GM23338 (cell line): ENCODE results near the gene NINJ1. TPM values are rescaled to one million over a fixed set of nuclear protein-coding genes. Genes with fewer than 3 reads are reported as not detected.

ENCODE experiments used
- ATAC-seq: fragments of 200-7000 bp; cut with Tn5 transposase; 3 replicates; pipeline ENCODE4 v1.9.1; 2020
- DNase-seq: peaks from one replicate; pipeline ENCODE4 v3.0.0-alpha.2; 2015; ENCODE audit warnings: low spot score
- H2AFZ ChIP-seq: fragments of 200-600 bp; sonication (generic); 2 replicates; pipeline ENCODE4 v1.8.0; 2016; ENCODE audit warnings: antibody characterized with exemption, mild to moderate bottlenecking, moderate library complexity
- H3F3A ChIP-seq: fragments of 200-600 bp; sonication (generic); replicated peaks from 2 replicates; pipeline ENCODE4 v1.8.0; 2017; ENCODE audit warnings: antibody characterized with exemption, mixed run types, low read depth
- H3K27ac ChIP-seq: fragments of 200-600 bp; sonication (generic); 2 replicates; pipeline ENCODE4 v1.6.1; 2016; ENCODE audit warnings: low read depth
- H3K27me3 ChIP-seq: fragments of 200-600 bp; sonication (generic); 2 replicates; pipeline ENCODE4 v1.8.0; 2016; ENCODE audit warnings: mild to moderate bottlenecking, mixed run types, moderate library complexity; ENCODE audit not compliant: insufficient read depth
- H3K36me3 ChIP-seq: fragments of 200-600 bp; sonication (generic); 2 replicates; pipeline ENCODE4 v1.8.0; 2016; ENCODE audit warnings: mild to moderate bottlenecking; ENCODE audit not compliant: insufficient read depth
- H3K4me1 ChIP-seq: fragments of 200-600 bp; sonication (generic); 2 replicates; pipeline ENCODE4 v1.8.0; 2016; ENCODE audit warnings: mild to moderate bottlenecking, moderate library complexity; ENCODE audit not compliant: insufficient read depth
- H3K4me2 ChIP-seq: fragments of 200-600 bp; sonication (generic); 2 replicates; pipeline ENCODE4 v1.7.1; 2017; ENCODE audit warnings: mixed run types
- H3K4me3 ChIP-seq: fragments of 200-600 bp; sonication (generic); 2 replicates; pipeline ENCODE4 v1.6.1; 2016; ENCODE audit warnings: mixed run types
- H3K79me2 ChIP-seq: fragments of 200-600 bp; sonication (generic); replicated peaks from 2 replicates; pipeline ENCODE4 v1.8.0; 2017; ENCODE audit warnings: mild to moderate bottlenecking; ENCODE audit not compliant: insufficient read depth
- H3K9me2 ChIP-seq: fragments of 200-600 bp; sonication (generic); 2 replicates; pipeline ENCODE4 v1.8.0; 2017; ENCODE audit not compliant: insufficient read depth
- H4K20me1 ChIP-seq: fragments of 200-600 bp; sonication (generic); replicated peaks from 2 replicates; pipeline ENCODE4 v1.8.0; 2017; ENCODE audit warnings: mild to moderate bottlenecking; ENCODE audit not compliant: insufficient read depth
- H3K27ac Mint-ChIP-seq: 2 replicates; pipeline ENCODE4 v1.8.0; 2020; ENCODE audit warnings: inconsistent platforms, mild to moderate bottlenecking, moderate library complexity, mixed read lengths
- H3K27me3 Mint-ChIP-seq: 3 replicates; pipeline ENCODE4 v1.8.0; 2022; ENCODE audit warnings: low read depth, mild to moderate bottlenecking, moderate library complexity, mixed read lengths, inconsistent platforms; ENCODE audit not compliant: insufficient read depth, poor library complexity
- H3K36me3 Mint-ChIP-seq: 3 replicates; pipeline ENCODE4 v1.8.0; 2021; ENCODE audit warnings: low read depth, mild to moderate bottlenecking, inconsistent platforms, moderate library complexity, mixed read lengths
- H3K4me1 Mint-ChIP-seq: 3 replicates; pipeline ENCODE4 v1.8.0; 2020; ENCODE audit warnings: mild to moderate bottlenecking, inconsistent platforms, mixed read lengths
- H3K4me3 Mint-ChIP-seq: 3 replicates; pipeline ENCODE4 v1.8.0; 2021; ENCODE audit warnings: moderate library complexity, mild to moderate bottlenecking, inconsistent platforms, mixed read lengths
- H3K9me3 Mint-ChIP-seq: 3 replicates; pipeline ENCODE4 v1.8.0; 2020; ENCODE audit warnings: moderate library complexity, mild to moderate bottlenecking, inconsistent platforms, mixed read lengths
- EZH2 ChIP-seq: fragments of 200-600 bp; sonication (generic); IDR thresholded peaks from one replicate; pipeline ENCODE4 v1.8.0; 2017; ENCODE audit warnings: antibody characterized with exemption, mild to moderate bottlenecking, low read depth; ENCODE audit not compliant: unreplicated experiment
- EZH2phosphoT487 ChIP-seq: fragments of 200-600 bp; sonication (generic); IDR thresholded peaks from one replicate; pipeline ENCODE4 v1.8.1; 2018; ENCODE audit warnings: antibody characterized with exemption; ENCODE audit not compliant: unreplicated experiment
- JUNB ChIP-seq: IDR thresholded peaks from one replicate; pipeline ENCODE4 v1.6.1; 2016; ENCODE audit warnings: antibody characterized with exemption; ENCODE audit not compliant: unreplicated experiment
- NANOG ChIP-seq: IDR thresholded peaks from 2 replicates; pipeline ENCODE4 v1.6.1; 2016; ENCODE audit warnings: antibody characterized with exemption, borderline replicate concordance
- POLR2AphosphoS5 ChIP-seq: IDR thresholded peaks from 2 replicates; pipeline ENCODE4 v1.6.1; 2016; ENCODE audit warnings: antibody characterized with exemption, low read depth
- STAT1 ChIP-seq: IDR thresholded peaks from one replicate; pipeline ENCODE4 v1.6.1; 2016; ENCODE audit warnings: antibody characterized with exemption; ENCODE audit not compliant: unreplicated experiment
- ZNF114 ChIP-seq: fragments of 250-450 bp; sonication (Bioruptor Pico); IDR thresholded peaks from 2 replicates; pipeline ENCODE4 v1.5.0; 2020; ENCODE audit warnings: mild to moderate bottlenecking, moderate library complexity
- ZNF331 ChIP-seq: fragments of 250-450 bp; sonication (Bioruptor Pico); IDR thresholded peaks from 2 replicates; pipeline ENCODE4 v1.5.0; 2020; ENCODE audit warnings: low read depth, mild to moderate bottlenecking, moderate library complexity
- polyA plus RNA-seq: library from polyadenylated mRNA; unstranded; fragments of >200 nt; fragmentation: Nextera tagmentation; extraction: Ambion mirVana; gene quantifications from 2 replicates; pipeline ENCODE4 v1.2.1, GENCODE V29; 2016
- total RNA-seq: library from RNA; depleted of rRNA; stranded (reverse); fragments of >200 nt; shearing (Covaris generic); gene quantifications from 2 replicates; pipeline ENCODE4 v1.2.3, GENCODE V29; 2014
- TF ChIP-seq, protein P1 (sequence below): IDR thresholded peaks from 2 replicates; pipeline ENCODE4 v1.6.1; 2016; ENCODE audit warnings: antibody characterized with exemption
- TF ChIP-seq, protein P2 (sequence below): IDR thresholded peaks from one replicate; pipeline ENCODE4 v1.6.1; 2018; ENCODE audit warnings: antibody characterized with exemption; ENCODE audit not compliant: unreplicated experiment
- TF ChIP-seq, protein P3 (sequence below), 2 experiments: fragments of 200-600 bp in 1 of 2; sonication (generic) in 1 of 2; conservative IDR thresholded peaks; 2 replicates each; pipeline versions ENCODE4 v1.5.1 to v1.6.1; 2016 to 2017; ENCODE audit warnings: antibody characterized with exemption in 2 of 2, low read depth in 2 of 2, mild to moderate bottlenecking in 2 of 2, moderate library complexity in 1 of 2

The NINJ1 gene
- total and polyA plus RNA-seq, 2 experiments from 2014 or later = 36.3 to 39.7 TPM

DNA sequence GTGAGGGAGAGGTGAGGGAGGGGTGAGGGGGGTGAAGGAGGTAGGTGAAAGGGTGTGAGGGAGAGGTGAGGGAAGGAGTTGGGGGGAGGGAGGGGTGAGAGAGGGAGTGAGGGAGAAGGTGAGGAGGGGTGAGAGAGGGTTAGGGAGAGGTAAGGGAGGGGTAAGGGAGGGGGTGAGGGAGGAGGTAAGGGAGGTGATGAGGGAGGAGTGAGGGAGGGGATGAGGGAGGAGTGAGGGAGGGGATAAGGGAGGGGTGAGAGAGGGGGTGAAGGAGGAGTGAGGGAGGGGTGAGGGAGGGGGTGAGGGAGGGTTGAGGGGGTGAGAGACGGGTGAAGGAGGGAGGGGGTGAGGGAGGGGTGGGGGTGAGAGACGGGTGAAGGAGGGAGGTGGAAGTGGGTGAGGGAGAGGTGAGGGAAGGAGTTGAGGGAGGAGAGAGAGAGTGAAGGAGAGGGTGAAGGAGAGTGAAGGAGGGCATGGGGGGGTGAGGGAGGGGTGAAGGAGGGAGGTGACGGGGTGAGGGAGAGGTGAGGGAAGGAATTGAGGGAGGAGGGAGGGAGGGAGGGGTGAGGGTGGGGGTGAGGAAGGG lies 18.5 kb downstream of the NINJ1 start (continued):
- no peak for TF ChIP-seq EZH2
- TF ChIP-seq, protein P1, sequence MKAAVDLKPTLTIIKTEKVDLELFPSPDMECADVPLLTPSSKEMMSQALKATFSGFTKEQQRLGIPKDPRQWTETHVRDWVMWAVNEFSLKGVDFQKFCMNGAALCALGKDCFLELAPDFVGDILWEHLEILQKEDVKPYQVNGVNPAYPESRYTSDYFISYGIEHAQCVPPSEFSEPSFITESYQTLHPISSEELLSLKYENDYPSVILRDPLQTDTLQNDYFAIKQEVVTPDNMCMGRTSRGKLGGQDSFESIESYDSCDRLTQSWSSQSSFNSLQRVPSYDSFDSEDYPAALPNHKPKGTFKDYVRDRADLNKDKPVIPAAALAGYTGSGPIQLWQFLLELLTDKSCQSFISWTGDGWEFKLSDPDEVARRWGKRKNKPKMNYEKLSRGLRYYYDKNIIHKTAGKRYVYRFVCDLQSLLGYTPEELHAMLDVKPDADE = no peak
- TF ChIP-seq, protein P2, sequence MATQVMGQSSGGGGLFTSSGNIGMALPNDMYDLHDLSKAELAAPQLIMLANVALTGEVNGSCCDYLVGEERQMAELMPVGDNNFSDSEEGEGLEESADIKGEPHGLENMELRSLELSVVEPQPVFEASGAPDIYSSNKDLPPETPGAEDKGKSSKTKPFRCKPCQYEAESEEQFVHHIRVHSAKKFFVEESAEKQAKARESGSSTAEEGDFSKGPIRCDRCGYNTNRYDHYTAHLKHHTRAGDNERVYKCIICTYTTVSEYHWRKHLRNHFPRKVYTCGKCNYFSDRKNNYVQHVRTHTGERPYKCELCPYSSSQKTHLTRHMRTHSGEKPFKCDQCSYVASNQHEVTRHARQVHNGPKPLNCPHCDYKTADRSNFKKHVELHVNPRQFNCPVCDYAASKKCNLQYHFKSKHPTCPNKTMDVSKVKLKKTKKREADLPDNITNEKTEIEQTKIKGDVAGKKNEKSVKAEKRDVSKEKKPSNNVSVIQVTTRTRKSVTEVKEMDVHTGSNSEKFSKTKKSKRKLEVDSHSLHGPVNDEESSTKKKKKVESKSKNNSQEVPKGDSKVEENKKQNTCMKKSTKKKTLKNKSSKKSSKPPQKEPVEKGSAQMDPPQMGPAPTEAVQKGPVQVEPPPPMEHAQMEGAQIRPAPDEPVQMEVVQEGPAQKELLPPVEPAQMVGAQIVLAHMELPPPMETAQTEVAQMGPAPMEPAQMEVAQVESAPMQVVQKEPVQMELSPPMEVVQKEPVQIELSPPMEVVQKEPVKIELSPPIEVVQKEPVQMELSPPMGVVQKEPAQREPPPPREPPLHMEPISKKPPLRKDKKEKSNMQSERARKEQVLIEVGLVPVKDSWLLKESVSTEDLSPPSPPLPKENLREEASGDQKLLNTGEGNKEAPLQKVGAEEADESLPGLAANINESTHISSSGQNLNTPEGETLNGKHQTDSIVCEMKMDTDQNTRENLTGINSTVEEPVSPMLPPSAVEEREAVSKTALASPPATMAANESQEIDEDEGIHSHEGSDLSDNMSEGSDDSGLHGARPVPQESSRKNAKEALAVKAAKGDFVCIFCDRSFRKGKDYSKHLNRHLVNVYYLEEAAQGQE = no peak
- no peak for TF ChIP-seq ZNF114
- TF ChIP-seq NANOG = no peak
- TF ChIP-seq, protein P3, sequence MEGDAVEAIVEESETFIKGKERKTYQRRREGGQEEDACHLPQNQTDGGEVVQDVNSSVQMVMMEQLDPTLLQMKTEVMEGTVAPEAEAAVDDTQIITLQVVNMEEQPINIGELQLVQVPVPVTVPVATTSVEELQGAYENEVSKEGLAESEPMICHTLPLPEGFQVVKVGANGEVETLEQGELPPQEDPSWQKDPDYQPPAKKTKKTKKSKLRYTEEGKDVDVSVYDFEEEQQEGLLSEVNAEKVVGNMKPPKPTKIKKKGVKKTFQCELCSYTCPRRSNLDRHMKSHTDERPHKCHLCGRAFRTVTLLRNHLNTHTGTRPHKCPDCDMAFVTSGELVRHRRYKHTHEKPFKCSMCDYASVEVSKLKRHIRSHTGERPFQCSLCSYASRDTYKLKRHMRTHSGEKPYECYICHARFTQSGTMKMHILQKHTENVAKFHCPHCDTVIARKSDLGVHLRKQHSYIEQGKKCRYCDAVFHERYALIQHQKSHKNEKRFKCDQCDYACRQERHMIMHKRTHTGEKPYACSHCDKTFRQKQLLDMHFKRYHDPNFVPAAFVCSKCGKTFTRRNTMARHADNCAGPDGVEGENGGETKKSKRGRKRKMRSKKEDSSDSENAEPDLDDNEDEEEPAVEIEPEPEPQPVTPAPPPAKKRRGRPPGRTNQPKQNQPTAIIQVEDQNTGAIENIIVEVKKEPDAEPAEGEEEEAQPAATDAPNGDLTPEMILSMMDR (conservative IDR thresholded peaks at IDR 0.05; ENCODE audit: low read depth in 2 of 2) = no peak
- no peak for TF ChIP-seq ZNF331 (CRISPR knock-in tag)
- no peak for TF ChIP-seq POLR2AphosphoS5
- TF ChIP-seq JUNB = no peak

DNA sequence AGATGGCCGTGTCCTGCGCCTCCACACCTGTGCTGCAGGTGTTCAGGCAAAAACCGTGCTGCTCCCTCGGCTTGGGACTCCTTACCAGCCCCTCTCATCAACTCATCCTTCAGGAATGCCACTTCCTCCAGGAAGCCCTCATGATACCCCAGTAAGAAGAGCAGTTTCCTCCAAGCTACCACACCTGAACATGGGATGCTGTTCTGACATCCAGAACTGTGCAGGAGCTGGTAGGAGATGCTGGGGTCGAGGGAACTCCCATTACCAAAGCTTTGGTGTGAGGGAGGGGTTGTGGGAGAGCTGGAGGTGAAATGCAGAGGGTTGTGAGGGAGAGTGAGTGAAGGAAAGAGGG lies 19.1 kb downstream of the NINJ1 start:
- Histone ChIP-seq H3K27me3 (no peaks in the 10 kb centered on the region), H3K4me3 (no peak overlapping the region), H3F3A (no peaks in the 10 kb centered on the region), H3K9me2 (no peaks in the 10 kb centered on the region), H3K4me2 (no peak overlapping the region), H3K27ac (no peak overlapping the region), H3K4me1 (peaks cover 10% of the 10 kb centered on the region), H3K79me2 (no peaks in the 10 kb centered on the region), H4K20me1 (no peaks in the 10 kb centered on the region), H2AFZ (no peak overlapping the region), H3K36me3 (no peaks in the 10 kb centered on the region)
- H3K4me1 Mint-ChIP-seq = peaks cover 13% of the 10 kb centered on the region
- no peak for ATAC-seq
- peak overlapping the region; percentile 77 for H3K27ac Mint-ChIP-seq
- no peak for TF ChIP-seq STAT1
- TF ChIP-seq EZH2phosphoT487 = no peak
- no peak for TF ChIP-seq ZNF331 (CRISPR knock-in tag)
- H3K9me3 Mint-ChIP-seq = no peaks in the 10 kb centered on the region
- no peaks in the 10 kb centered on the region; the same call in 2 of the 3 replicates for H3K36me3 Mint-ChIP-seq
- H3K4me3 Mint-ChIP-seq = no peak overlapping the region; the same call in 2 of the 3 replicates
- no peak for DNase-seq
- H3K27me3 Mint-ChIP-seq = peaks cover 6% of the 10 kb centered on the region
